GM19025 (cell line): ENCODE data around the gene PTPRN.

Experiments
- ATAC-seq: cut with Tn5 transposase; IDR thresholded peaks from one replicate; pipeline ENCODE4 v1.9.1; 2021; ENCODE audit warnings: mild to moderate bottlenecking, low read depth, moderate library complexity; ENCODE audit not compliant: unreplicated experiment

The PTPRN gene

GRCh38 chr2:219247678-219248642 lies 61.2 kb downstream of the PTPRN start:
- no peak for ATAC-seq

DNA sequence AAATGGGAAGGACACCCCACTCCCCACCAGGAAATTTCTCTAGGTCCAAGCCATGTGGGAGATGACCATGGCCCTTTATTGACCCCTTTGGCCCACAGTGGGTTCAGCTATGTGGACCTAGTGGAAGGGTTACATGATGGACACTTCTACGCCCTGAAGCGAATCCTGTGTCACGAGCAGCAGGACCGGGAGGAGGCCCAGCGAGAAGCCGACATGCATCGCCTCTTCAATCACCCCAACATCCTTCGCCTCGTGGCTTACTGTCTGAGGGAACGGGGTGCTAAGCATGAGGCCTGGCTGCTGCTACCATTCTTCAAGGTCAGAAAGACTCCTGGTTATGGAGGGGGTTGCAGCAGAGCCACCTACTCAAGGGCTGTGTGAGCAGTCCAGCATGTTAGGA lies 62.6 kb downstream of the PTPRN start:
- no peak for ATAC-seq

GRCh38 chr2:219245899-219246230 lies 63.3 kb downstream of the PTPRN start:
- ATAC-seq = no peak

GRCh38 chr2:219245148-219245898 lies 63.9 kb downstream of the PTPRN start, which contains the start of the genes GLB1L and STK16:
GLB1L (minus strand) TSS chr2:219245444; CDS start chr2:219243573, 1,871 bp downstream.
STK16 (plus strand) TSS chr2:219245479; CDS start chr2:219246000, 521 bp downstream.
- ATAC-seq = peak; percentile 57

GRCh38 chr2:219244789-219245147 lies 64.4 kb downstream of the PTPRN start:
- no peak for ATAC-seq

DNA sequence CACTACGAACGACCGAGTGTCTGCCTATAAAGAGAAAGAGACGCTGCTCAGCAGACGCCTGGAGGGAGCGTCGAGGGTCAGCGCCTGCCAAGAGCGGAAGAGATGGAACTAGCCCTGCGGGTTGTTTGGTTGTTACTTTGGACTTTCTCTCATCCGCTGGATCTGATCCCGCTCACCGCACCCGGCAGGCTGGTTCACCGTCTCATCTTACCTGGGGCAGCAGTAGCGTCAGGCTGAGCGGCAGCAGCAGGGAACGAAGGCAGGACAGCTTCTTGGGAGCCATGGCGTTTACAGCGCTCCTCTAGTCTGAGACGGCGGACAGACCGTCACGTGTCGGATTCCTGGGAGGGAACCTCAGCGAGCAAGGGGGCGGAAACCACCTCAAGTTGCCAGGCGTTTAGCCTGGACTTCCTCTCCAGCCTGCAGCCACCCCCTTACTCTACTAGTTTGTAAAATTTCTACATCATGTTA lies 65.9 kb downstream of the PTPRN start:
- ATAC-seq = no peak
